HepG2 (cell line): ENCODE results near the gene PRRC2A. TPM values are rescaled to one million over a fixed set of nuclear protein-coding genes. Genes with fewer than 3 reads are reported as not detected.

Source experiments
- CBX1 ChIP-seq: IDR thresholded peaks from one replicate; pipeline ENCODE4 v1.6.1; 2016; ENCODE audit warnings: antibody characterized with exemption, low read depth
- FOXC1 ChIP-seq: sonication (generic); formaldehyde crosslinking; IDR thresholded peaks from 2 replicates; pipeline ENCODE4 v1.8.0; 2022; ENCODE audit warnings: mild to moderate bottlenecking, missing genetic modification reagents, borderline replicate concordance
- FOXO1 ChIP-seq: sonication (generic); formaldehyde crosslinking; IDR thresholded peaks from 2 replicates; pipeline ENCODE4 v1.4.0; 2020; ENCODE audit warnings: missing genetic modification reagents
- GABPA ChIP-seq, 2 experiments: IDR thresholded peaks; 2 replicates each; pipeline ENCODE4 v1.6.1; 2011 to 2016; ENCODE audit warnings: low read depth in 2 of 2, low read length in 1 of 2, missing biosample characterization in 1 of 2, missing genetic modification characterization in 1 of 2
- NR2C2 ChIP-seq: sonication (generic); formaldehyde crosslinking; IDR thresholded peaks from 2 replicates; pipeline ENCODE4 v1.4.0; 2020; ENCODE audit warnings: missing genetic modification reagents, mild to moderate bottlenecking, moderate library complexity, borderline replicate concordance
- REL ChIP-seq: sonication (generic); formaldehyde crosslinking; conservative IDR thresholded peaks from 2 replicates; pipeline ENCODE4 v1.8.0; 2022; ENCODE audit warnings: mild to moderate bottlenecking, missing genetic modification reagents, moderate library complexity
- ZBTB40 ChIP-seq, 2 experiments: fragments of 450-650 bp in 1 of 2; sonication (generic) in 1 of 2; formaldehyde crosslinking in 1 of 2; IDR thresholded peaks; 2 replicates each; pipeline versions ENCODE4 v1.6.1 to v1.8.0; 2016 to 2022; ENCODE audit warnings: antibody characterized with exemption in 1 of 2, mild to moderate bottlenecking in 1 of 2, missing genetic modification reagents in 1 of 2
- ZBTB7A ChIP-seq: sonication (generic); formaldehyde crosslinking; IDR thresholded peaks from 2 replicates; pipeline ENCODE4 v1.8.0; 2022; ENCODE audit warnings: mild to moderate bottlenecking, missing genetic modification reagents
- ZBTB7B ChIP-seq: sonication (generic); formaldehyde crosslinking; IDR thresholded peaks from 2 replicates; pipeline ENCODE4 v1.4.0; 2020; ENCODE audit warnings: missing genetic modification reagents
- ZNF383 ChIP-seq: sonication (generic); formaldehyde crosslinking; IDR thresholded peaks from 2 replicates; pipeline ENCODE4 v1.4.0; 2020; ENCODE audit warnings: missing genetic modification reagents, mild to moderate bottlenecking, borderline replicate concordance
- ZNF572 ChIP-seq: sonication (generic); formaldehyde crosslinking; IDR thresholded peaks from 2 replicates; pipeline ENCODE4 v1.5.1; 2020; ENCODE audit warnings: mild to moderate bottlenecking, missing genetic modification reagents
- polyA plus RNA-seq, 8 experiments: library from polyadenylated mRNA; depleted of rRNA in 3 of 8; stranded (reverse) in 7 of 8; unstranded in 1 of 8; fragments of >200 nt; fragmentation: Illumina TruSeq in 4 of 8; extraction: Trizol in 4 of 8; gene quantifications; 2 replicates each; pipeline versions ENCODE4 v1.2.1 to v1.2.3, GENCODE V29; 2011 to 2016; ENCODE audit warnings: low read depth in 4 of 8, missing spikeins in 1 of 8, mixed read lengths in 1 of 8; ENCODE audit not compliant: insufficient read depth in 1 of 8
- total RNA-seq, 5 experiments: library from RNA; depleted of rRNA; stranded (reverse); fragments of >200 nt; fragmentation: Illumina TruSeq; extraction: Trizol; gene quantifications; 2 replicates each; pipeline ENCODE4 v1.2.3, GENCODE V29; 2016; ENCODE audit warnings: low read depth in 1 of 5
- TF ChIP-seq, protein P1 (sequence below): sonication (generic); formaldehyde crosslinking; IDR thresholded peaks from 2 replicates; pipeline ENCODE4 v1.5.1; 2020; ENCODE audit warnings: mild to moderate bottlenecking, missing genetic modification reagents, borderline replicate concordance
- TF ChIP-seq, protein P2 (sequence below): sonication (generic); formaldehyde crosslinking; IDR thresholded peaks from 2 replicates; pipeline ENCODE4 v1.8.1; 2023; ENCODE audit warnings: mild to moderate bottlenecking, missing genetic modification reagents, borderline replicate concordance

Gene PRRC2A
- total and polyA plus RNA-seq, 2 of the 13 experiments (the other 11 are each of a cell fraction or from before 2014, with no cell fraction given): 38.9 to 47.4 TPM

DNA sequence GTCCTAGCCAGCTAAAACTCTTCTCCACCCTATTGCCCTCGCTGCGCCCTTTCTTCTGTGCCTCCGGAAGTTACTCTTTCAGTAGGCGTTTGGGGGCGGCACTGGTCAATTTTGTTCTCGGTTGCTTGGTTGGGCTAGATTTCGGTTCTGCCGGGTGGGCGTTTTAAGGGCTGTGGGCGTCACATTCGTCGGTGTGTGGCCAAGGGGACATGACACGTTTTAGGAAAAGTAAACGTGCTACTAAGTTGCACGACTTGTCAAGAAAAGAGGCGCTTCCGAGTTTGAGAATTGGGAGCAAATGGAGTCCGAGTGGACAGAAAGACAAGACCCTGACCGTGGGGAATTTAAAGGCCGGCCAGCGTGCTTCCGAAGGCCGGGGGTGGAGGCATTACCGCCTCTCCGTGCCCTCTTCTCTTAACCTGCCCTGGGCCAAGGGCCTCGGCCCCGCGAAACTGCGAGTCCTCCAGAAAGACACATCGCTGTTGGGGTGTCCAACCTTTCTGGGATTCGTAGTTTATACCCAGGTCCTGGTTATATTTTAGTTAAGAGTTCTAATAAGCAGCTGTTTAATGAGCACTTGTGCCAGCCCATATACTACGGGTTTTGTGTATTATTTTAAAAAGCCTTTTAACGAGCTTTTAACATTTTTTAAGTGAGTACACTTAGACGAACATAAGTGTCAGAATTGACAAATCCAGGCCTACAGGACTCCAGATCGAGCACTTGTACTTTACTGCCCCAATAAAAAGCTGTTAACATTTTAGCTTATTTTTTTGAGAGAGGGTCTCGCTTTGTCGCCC is 32.6 kb downstream of the PRRC2A start (continued):
- TF ChIP-seq ZBTB7A (CRISPR knock-in tag): peak; percentile 91
- TF ChIP-seq NR2C2 (CRISPR knock-in tag): peak; percentile 76; the same call in 1 of the 2 replicates
- TF ChIP-seq ZNF572 (CRISPR knock-in tag): peak; percentile 72
- TF ChIP-seq FOXC1 (CRISPR knock-in tag): no peak; the same call in 1 of the 2 replicates
- peak; percentile 25 for TF ChIP-seq CBX1
- TF ChIP-seq ZNF383 (CRISPR knock-in tag): no peak
- peak; percentile 8 for TF ChIP-seq FOXO1 (CRISPR knock-in tag)
- TF ChIP-seq ZBTB40 (IDR thresholded peaks at IDR 0.05): no peak
- no peak for TF ChIP-seq ZBTB40 (CRISPR knock-in tag; IDR thresholded peaks at IDR 0.05)
- TF ChIP-seq, protein P1, sequence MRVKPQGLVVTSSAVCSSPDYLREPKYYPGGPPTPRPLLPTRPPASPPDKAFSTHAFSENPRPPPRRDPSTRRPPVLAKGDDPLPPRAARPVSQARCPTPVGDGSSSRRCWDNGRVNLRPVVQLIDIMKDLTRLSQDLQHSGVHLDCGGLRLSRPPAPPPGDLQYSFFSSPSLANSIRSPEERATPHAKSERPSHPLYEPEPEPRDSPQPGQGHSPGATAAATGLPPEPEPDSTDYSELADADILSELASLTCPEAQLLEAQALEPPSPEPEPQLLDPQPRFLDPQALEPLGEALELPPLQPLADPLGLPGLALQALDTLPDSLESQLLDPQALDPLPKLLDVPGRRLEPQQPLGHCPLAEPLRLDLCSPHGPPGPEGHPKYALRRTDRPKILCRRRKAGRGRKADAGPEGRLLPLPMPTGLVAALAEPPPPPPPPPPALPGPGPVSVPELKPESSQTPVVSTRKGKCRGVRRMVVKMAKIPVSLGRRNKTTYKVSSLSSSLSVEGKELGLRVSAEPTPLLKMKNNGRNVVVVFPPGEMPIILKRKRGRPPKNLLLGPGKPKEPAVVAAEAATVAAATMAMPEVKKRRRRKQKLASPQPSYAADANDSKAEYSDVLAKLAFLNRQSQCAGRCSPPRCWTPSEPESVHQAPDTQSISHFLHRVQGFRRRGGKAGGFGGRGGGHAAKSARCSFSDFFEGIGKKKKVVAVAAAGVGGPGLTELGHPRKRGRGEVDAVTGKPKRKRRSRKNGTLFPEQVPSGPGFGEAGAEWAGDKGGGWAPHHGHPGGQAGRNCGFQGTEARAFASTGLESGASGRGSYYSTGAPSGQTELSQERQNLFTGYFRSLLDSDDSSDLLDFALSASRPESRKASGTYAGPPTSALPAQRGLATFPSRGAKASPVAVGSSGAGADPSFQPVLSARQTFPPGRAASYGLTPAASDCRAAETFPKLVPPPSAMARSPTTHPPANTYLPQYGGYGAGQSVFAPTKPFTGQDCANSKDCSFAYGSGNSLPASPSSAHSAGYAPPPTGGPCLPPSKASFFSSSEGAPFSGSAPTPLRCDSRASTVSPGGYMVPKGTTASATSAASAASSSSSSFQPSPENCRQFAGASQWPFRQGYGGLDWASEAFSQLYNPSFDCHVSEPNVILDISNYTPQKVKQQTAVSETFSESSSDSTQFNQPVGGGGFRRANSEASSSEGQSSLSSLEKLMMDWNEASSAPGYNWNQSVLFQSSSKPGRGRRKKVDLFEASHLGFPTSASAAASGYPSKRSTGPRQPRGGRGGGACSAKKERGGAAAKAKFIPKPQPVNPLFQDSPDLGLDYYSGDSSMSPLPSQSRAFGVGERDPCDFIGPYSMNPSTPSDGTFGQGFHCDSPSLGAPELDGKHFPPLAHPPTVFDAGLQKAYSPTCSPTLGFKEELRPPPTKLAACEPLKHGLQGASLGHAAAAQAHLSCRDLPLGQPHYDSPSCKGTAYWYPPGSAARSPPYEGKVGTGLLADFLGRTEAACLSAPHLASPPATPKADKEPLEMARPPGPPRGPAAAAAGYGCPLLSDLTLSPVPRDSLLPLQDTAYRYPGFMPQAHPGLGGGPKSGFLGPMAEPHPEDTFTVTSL (CRISPR knock-in tag): 0 out of 2 replicates have a peak, but pooled peaks have one; percentile 43
- 0 out of 2 replicates have a peak, but pooled peaks have one; percentile 19 for TF ChIP-seq REL (CRISPR knock-in tag)
- no peak for TF ChIP-seq GABPA (IDR thresholded peaks at IDR 0.05; ENCODE audit: low read depth, low read length)
- TF ChIP-seq GABPA (CRISPR knock-in tag; IDR thresholded peaks at IDR 0.05; ENCODE audit: low read depth): no peak
- TF ChIP-seq, protein P2, sequence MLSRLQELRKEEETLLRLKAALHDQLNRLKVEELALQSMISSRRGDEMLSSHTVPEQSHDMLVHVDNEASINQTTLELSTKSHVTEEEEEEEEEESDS (CRISPR knock-in tag): 0 out of 2 replicates have a peak, but pooled peaks have one; percentile 27
- peak; percentile 95 for TF ChIP-seq ZBTB7B (CRISPR knock-in tag)
